Hematopoietic multipotent progenitor cell treated with erythropoietin and hydrocortisone succinate and interleukin-3 and kit ligand, for 17 days (in vitro differentiated cells): ENCODE data around the gene MESP1.
"Not testable (repeated sequence)": the region's sequence is repeated elsewhere in the genome, so short reads cannot be mapped to it uniquely, and the experiment has no call there.

Experiments used
- DNase-seq: peaks from one replicate; pipeline ENCODE4 v3.0.0-alpha.2; 2015; ENCODE audit warnings: low spot score

MESP1 gene

GRCh38 chr15:89750560-89751542 lies at the start of gene MESP1:
Gene MESP1 (minus strand): TSS chr15:89751249. CDS start chr15:89751231, 18 bp downstream.
- peak; percentile 85 for DNase-seq

GRCh38 chr15:89799918-89800498 lies 49.0 kb upstream of the MESP1 start:
- no peak for DNase-seq

GRCh38 chr15:89799011-89799911 lies 48.2 kb upstream of the MESP1 start:
- no peak for DNase-seq

GRCh38 chr15:89797678-89798201 lies 46.7 kb upstream of the MESP1 start:
- no peak for DNase-seq

- no peak for DNase-seq
Measured at GRCh38 chr15:89795996-89796395, 44.9 kb upstream of the MESP1 start.

- no peak for DNase-seq
Measured at GRCh38 chr15:89794627-89795241, 43.7 kb upstream of the MESP1 start.

- DNase-seq, result no peak
Measured at GRCh38 chr15:89792106-89792805, 41.2 kb upstream of the MESP1 start.

- no peak for DNase-seq
Measured at GRCh38 chr15:89790661-89791060, 39.6 kb upstream of the MESP1 start.

GRCh38 chr15:89790206-89790605 lies 39.2 kb upstream of the MESP1 start:
- no peak for DNase-seq

- DNase-seq, result not testable (repeated sequence)
Measured at GRCh38 chr15:89788585-89788984, 37.5 kb upstream of the MESP1 start.

- no peak for DNase-seq
Measured at GRCh38 chr15:89787944-89788343, 36.9 kb upstream of the MESP1 start.

- no peak for DNase-seq
Measured at GRCh38 chr15:89785774-89786140, 34.7 kb upstream of the MESP1 start.

GRCh38 chr15:89785064-89785773 lies 34.2 kb upstream of the MESP1 start:
- no peak for DNase-seq

- DNase-seq, result no peak
Measured at GRCh38 chr15:89784686-89784960, 33.6 kb upstream of the MESP1 start.

- no peak for DNase-seq
Measured at GRCh38 chr15:89783861-89784685, 33.0 kb upstream of the MESP1 start.

GRCh38 chr15:89783111-89783860 lies 32.2 kb upstream of the MESP1 start:
- no peak for DNase-seq

GRCh38 chr15:89782619-89782950 lies 31.5 kb upstream of the MESP1 start:
- not testable (repeated sequence) for DNase-seq

- DNase-seq, result no peak
Measured at GRCh38 chr15:89781891-89782618, 31.0 kb upstream of the MESP1 start.
